ENCODE data around the gene ZFPL1.
A peak's percentile ranks its signal among the peaks of the same experiment; 100 is the strongest.
"Not testable (repeated sequence)": the region's sequence is repeated elsewhere in the genome, so short reads cannot be mapped to it uniquely, and the experiment has no call there.

The ZFPL1 gene

GRCh38 chr11:65116370-65117205, 32.6 kb downstream of the ZFPL1 start:
- DNase-seq: peak; percentile 26 to 39

- peak; percentile 97 to 98 for DNase-seq
These were observed 33.4 kb downstream of the ZFPL1 start, which contains the start of gene ZNHIT2 for GRCh38 chr11:65117206-65118096. Gene ZNHIT2, minus strand, starts transcription at chr11:65117701. Its CDS starts 48 bp downstream, at chr11:65117653.

GRCh38 chr11:65118097-65118837, 34.2 kb downstream of the ZFPL1 start:
- no peak for DNase-seq

- DNase-seq: not testable (repeated sequence)
These were observed 35.1 kb downstream of the ZFPL1 start for GRCh38 chr11:65118891-65119669.

- no peak for DNase-seq
These were observed 35.6 kb downstream of the ZFPL1 start for GRCh38 chr11:65119670-65119995.

GRCh38 chr11:65120831-65121230, 36.8 kb downstream of the ZFPL1 start:
- DNase-seq: no peak

GRCh38 chr11:65121447-65121864, 37.4 kb downstream of the ZFPL1 start:
- no peak for DNase-seq

GRCh38 chr11:65121865-65122696, 38.1 kb downstream of the ZFPL1 start, which contains the start of the genes FAU and MRPL49:
Gene FAU, minus strand, starts transcription at chr11:65122134. Its CDS starts 321 bp downstream, at chr11:65121813.
Gene MRPL49, plus strand, starts transcription at chr11:65122321. Its CDS starts 26 bp downstream, at chr11:65122347.
- DNase-seq: peak; percentile 98 to 99

GRCh38 chr11:65124480-65125196, 40.6 kb downstream of the ZFPL1 start:
- no peak for DNase-seq

- DNase-seq: no peak
These were observed 41.4 kb downstream of the ZFPL1 start for GRCh38 chr11:65125197-65126056.

GRCh38 chr11:65126624-65127274, 42.7 kb downstream of the ZFPL1 start:
- no peak for DNase-seq

- no peak for DNase-seq
These were observed 43.6 kb downstream of the ZFPL1 start for GRCh38 chr11:65127473-65128181.

GRCh38 chr11:65128182-65129145, 44.4 kb downstream of the ZFPL1 start:
- DNase-seq: no peak

- DNase-seq: no peak
These were observed 45.8 kb downstream of the ZFPL1 start for GRCh38 chr11:65129649-65130441.

GRCh38 chr11:65130631-65131416, 46.8 kb downstream of the ZFPL1 start:
- no peak for DNase-seq

Data from Kasumi-1 (cell line).